GM19438 (cell line): ENCODE data around the gene CALML6.

Experiments
- ATAC-seq: cut with Tn5 transposase; IDR thresholded peaks from one replicate; pipeline ENCODE4 v1.9.1; 2021; ENCODE audit warnings: low read depth; ENCODE audit not compliant: unreplicated experiment

The CALML6 gene

GRCh38 chr1:1941211-1941841 is 26.3 kb downstream of the CALML6 start:
- ATAC-seq = no peak

- ATAC-seq = no peak
These were observed 27.1 kb downstream of the CALML6 start for GRCh38 chr1:1941868-1942752.

DNA sequence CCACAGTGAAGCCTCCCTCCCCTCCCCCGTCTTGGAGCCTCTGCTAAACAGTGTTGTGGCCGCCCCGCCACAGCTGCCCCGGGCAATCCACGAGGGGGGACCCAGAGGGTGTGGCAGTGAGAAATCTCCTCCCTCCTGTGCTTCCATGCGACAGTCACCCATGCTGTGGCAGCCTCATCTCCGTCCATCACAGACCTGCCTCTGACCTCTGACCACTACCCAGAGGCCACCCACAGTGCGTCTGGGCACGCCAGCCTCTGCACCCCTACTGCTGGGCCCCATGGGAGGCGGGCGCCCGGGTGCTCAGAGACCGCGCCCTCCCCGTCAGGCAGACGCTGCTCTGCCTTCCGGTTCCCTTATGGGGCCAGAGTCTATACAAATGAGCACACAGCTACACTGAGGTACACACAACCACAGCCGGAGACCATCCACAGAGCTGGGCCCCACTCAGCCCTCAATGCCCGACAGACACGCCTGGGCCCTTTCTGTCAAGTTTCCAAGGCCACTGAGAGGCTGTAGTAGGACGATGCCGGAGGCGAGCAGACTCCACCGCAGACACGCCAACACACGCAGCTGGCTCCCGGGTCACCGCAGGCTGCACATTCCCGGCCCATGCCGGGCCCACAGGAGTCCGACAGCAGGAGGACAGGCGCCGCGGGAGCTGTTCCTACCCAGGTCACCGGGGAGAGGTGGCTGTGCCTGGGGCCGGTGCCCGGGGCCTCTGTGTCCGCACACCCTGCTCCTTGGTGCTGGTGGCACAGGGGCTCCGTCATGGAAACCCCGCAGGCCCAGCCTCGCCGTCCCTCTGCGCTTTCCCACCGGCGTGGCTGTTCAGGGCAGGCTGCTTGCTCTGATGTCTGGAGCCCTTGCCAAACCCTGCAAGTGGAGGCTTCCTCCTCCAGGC is 27.9 kb downstream of the CALML6 start:
- no peak for ATAC-seq

- no peak for ATAC-seq
These were observed 28.9 kb downstream of the CALML6 start for GRCh38 chr1:1943834-1944570.

DNA sequence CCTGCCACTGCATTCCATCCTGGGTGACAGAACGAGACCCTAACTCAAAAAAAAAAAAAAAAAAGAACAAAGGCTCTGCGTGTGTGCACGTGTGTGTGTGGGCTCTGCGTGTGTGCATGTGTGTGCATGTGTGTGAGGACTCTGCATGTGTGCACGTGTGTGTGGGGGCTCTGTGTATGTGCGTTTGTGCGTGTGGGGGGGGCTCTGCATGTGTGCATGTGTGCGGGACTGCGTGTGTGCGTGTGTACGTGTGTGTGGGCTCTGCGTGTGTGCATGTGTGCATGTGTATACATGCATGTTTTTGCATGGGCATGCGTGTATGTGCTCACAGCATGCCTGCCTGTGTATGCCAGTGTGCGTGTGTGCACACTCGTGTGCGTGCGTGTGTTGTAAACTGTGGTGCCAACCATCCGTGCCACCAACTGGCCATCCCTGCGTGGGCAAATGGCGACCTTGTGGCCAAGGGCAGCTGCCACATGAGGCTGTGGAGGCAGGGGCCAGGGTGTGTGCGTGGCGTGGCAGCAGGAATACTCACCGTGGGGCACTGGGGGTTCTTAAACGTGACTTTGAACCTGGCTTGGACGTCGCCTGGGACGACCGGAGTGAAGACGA is 30.8 kb downstream of the CALML6 start:
- ATAC-seq = no peak

DNA sequence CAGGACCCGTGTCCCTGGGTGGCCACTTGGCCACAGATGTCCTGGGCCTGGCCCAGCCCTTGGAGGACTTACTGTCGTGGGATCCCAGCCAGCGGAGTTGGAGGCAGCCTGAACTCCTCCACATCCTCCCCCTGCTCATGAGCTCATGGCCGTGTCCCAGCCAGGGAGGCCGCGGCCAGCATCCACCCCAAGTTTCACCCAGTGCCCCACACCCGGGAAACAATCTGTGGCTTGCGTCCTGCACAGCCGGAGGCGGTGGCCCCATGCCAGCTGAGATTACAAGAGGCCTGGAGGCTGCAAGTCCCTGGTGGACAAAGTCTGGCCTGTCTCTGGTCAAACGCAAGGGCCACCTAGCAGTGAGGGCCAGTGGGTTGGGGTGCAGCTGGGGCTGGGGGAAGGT is 31.5 kb downstream of the CALML6 start:
- ATAC-seq = no peak

GRCh38 chr1:1947493-1947892 is 32.4 kb downstream of the CALML6 start:
- no peak for ATAC-seq

- ATAC-seq = no peak
These were observed 33.7 kb downstream of the CALML6 start for GRCh38 chr1:1948783-1949182.

DNA sequence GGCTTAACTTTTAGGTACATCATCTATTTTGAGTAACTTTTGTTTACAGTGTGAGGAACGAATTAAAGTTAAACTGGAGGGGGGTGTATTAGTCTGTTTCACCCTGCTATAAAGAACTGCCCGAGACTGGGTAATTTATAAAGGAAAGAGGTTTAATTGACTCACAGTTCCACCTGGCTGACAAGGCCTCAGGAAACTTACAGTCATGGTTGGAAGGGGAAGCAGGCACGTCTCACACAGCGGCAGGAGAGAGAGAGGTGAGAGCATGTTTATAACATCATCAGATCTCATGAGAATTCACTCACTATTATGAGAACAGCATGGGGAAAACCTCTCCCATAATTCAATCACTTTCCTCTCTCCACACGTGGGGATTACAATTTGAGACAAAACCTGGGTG is 35.9 kb downstream of the CALML6 start:
- no peak for ATAC-seq

DNA sequence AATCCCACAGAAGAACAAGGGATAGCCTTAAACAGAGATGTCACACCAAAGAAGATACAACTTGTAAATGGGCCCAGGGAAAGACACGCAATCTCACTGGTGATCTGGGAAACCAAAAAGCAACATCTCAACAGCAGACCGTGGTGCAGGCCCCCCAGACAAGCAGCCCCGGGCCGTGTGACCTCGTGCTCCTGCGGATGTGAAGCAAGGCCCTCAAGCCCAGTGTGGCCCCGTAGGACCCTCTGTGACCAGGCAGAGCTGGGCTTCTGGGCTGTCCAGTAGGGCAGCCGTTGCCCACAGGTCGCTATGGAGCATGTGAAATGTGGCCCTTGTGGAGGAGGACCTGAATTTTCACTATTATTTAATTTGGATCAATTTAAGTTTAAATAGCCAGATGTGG is 39.0 kb downstream of the CALML6 start:
- no peak for ATAC-seq

DNA sequence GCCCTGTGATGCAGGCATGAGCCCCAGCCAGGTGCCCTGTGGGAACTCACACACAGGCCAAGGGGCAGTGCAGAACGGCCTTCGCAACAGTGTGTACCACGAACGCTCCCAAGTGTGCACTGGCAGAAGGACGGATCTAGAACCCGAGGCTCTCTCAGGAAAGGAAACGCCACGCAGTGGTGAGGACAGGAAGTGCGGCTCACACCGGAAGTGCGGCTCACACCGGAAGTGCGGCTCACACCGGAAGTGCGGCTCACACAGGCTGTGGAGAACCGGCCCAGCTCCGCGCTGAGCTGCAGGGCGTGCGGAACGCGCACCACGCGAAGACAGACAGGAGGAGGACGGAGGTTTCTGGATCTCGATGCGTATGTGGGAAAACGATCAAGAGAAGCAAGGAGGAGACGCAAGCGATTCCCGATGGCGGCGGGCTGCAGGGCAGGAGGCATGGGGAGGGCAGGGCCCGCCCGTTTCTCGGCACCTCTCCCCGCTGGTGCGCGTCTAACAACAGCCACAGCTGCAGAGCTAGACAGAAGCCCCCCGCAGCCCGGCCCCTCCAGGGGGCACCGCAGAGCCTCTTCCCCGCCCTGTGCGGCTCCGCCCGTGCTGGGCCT is 39.9 kb downstream of the CALML6 start:
- ATAC-seq = no peak

GRCh38 chr1:1955621-1956094 is 40.6 kb downstream of the CALML6 start:
- no peak for ATAC-seq

GRCh38 chr1:1956101-1956500 is 41.0 kb downstream of the CALML6 start:
- ATAC-seq = no peak

GRCh38 chr1:1956586-1957532 is 41.8 kb downstream of the CALML6 start:
- ATAC-seq = no peak

- ATAC-seq = no peak
These were observed 42.5 kb downstream of the CALML6 start for GRCh38 chr1:1957533-1957961.

DNA sequence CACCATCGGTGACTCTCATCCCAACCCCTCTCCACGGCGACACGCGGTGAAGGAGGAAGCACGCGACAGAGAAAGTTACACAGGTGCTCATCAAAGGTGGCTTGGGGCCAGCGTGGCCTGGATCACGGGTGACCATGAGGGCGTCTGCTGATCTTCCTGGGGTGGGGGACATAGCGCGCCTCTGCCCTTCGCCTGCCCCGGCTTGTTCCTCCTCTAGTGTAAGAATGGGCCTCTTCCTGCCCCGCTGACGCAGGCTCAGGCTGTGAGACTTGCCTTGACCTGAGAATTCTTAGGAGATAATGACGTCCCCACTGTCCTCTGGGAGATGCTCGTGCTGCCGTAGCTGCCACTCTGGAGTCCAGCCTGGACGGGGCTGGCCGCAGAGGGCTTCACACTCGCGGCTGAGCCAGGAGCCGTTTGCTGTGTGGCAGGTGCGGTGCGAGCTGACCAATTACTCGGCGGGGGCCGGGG is 43.0 kb downstream of the CALML6 start:
- no peak for ATAC-seq

- ATAC-seq = no peak
These were observed 44.4 kb downstream of the CALML6 start for GRCh38 chr1:1959459-1959839.

DNA sequence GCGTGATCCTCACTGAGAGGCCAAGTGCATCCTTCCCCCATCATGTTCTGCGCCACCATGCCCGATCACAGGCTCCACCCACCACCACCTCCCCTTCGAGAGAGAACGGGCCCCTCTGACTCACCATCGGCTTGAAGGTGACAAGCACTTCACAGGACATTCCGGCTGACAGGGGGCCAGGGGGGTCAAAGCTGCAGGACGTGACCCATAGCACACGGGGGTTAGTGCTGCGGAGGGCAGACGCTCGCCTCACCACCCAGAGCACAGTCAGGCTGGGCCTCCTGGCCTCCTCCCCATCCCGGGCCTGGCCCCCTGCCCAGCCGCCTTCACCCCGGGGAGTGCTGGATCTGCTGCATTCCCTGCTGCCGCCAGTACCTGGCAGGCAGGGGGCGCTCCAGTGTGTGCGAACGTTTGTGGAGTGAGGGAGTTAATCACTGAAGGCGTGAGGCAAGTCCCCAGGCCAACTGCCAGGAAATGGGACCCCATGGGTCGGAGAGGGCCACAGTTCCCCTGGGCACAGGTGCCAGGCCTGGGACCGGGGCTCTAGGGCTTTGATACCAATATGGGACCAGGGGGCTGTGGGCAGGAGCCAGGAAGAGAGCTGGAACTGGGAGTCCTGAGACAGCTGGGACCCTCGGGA is 44.9 kb downstream of the CALML6 start:
- no peak for ATAC-seq
